Skin epidermis (tissue), 12 donors: ENCODE data around the gene APBA1.

Experiments used
- H3K27ac ChIP-seq, 21 experiments: fragments of 200-600 bp; sonication (generic) in 11 of 21; one replicate each; pipeline ENCODE4 v1.5.0; 2020; ENCODE audit warnings: mild to moderate bottlenecking in 3 of 21, inconsistent platforms in 2 of 21, moderate library complexity in 2 of 21
- H3K4me3 ChIP-seq, 7 experiments: fragments of 200-600 bp; sonication (generic) in 2 of 7; one replicate each; pipeline ENCODE4 v1.5.0; 2020; ENCODE audit warnings: inconsistent platforms in 2 of 7, mild to moderate bottlenecking in 2 of 7, moderate library complexity in 1 of 7

APBA1 gene

DNA sequence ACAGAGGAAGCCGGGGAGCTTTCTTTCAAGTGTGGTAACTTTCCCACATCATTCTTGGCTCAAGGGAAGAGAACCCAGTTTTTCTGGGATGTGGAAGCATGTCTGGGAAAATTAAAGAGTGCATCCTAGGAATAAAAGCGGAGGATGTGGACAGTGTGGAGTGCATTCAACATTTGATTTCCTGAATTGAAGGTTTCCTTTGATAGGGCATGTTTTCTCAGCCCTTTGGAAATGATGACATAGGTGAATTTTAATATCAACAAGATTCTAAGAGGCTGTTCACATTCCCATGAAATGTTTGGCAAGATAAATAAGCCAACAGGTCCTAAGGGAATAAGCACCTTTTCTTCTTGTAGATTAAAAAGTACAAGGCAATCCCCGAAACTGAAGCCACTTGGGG, 283.6 kb downstream of the APBA1 start:
- Histone ChIP-seq H3K4me3 (no peak overlapping the region), H3K27ac (no peak overlapping the region)

DNA sequence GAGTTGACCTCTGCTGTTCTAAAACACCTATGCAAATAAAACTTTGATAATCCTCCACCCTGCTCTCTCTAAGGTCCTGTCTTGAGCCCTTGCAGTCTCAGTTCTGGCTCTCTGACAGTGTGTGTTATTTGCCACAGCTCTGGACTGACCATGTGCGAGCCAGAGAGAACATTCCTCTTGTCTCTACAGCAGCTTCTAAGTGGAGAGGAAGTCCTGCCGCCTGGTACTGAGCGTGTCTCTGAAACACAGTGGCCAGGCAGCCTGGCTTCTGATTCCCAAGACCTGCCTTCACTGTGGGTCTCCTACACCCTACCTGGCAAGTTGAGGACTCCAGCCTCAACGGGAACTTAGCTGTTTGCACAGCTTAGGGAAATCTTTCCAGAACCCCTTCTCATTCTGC, 285.5 kb downstream of the APBA1 start:
- Histone ChIP-seq H3K4me3 (no peak overlapping the region), H3K27ac (no peak overlapping the region)

DNA sequence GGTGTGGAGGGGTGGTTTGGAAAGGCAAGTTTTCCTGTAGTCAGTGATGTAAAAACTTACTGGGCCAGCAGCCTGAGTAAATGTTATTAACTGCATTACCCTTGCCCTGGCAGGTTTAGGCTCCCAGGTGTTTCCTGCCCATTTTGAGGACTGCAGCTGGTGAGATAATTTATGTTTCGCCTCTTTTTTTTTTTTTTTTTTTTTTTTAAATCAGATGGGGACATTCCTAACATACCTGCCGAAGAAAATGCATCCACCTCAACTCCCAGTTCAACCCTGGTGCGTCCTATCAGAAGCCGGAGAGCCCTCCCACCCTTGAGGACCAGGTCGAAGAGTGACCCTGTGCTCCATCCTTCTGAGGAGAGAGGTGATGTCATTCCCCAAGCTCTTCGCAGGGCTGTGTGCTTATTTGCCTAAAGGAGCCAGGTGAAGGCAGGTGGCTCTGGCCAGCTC, 286.6 kb downstream of the APBA1 start:
- no peak overlapping the region for H3K27ac ChIP-seq

DNA sequence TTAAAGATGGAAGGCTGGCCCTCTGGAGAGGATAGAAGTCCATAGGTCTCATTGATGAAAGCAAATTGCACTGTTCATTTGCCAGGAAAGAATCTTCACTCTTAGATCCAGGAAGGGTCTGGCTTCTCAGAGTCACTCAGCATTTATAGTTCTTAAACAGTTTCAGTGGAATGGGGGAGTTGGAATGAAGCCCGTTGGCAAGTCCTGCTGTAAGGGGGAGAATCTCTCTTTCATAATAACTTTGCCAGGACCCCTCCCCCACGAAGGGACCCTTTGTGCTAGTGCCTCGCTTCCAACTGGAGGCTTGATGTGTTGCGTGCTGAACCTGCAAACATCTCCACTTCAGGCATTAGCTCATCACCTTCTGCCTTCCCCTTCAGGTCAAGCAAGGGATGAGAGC, 290.0 kb downstream of the APBA1 start:
- Histone ChIP-seq H3K27ac (no peak overlapping the region), H3K4me3 (no peak overlapping the region)

More for the DNA sequence above, 286.6 kb downstream of the APBA1 start:
- H3K4me3 ChIP-seq, result no peak overlapping the region

DNA sequence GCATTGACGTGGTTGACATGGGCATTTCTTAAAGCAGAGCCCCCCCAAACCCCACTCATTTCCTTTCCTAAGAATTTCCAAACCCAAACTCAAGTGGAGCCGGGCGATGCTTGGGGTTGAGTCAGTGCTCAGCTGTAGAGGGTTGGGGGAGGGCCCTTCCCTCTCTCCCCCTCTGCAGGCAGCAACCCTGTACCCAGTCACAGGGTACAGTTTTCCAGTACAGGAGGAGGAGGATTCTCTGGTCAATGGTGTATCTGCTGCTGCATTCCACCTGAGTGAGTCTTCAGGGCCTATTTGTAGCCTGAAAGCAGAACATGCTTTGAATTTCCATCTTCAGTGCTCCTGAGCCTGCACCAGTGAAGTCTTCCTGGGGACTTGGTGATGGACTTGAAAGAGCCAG, 291.4 kb downstream of the APBA1 start:
- Histone ChIP-seq H3K4me3 (no peak overlapping the region), H3K27ac (no peak overlapping the region)

DNA sequence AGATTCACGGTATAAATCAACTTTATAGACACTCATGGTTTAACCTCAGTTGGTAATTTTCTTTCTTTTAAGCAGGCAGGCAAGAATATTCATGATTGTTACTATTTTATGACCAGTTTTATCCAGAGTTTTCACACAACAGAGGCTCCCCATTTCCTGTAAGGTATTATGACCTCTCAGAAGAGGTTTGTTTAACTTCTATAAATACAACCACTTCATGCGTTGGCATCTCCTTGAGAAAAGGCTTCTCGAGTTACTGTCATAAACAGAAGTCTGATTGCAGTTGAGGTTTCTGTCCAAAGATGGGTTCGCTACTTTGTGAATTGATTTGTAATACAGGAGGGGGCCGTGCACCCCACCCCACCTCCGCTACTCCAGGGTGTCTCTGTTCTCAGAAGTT, 291.9 kb downstream of the APBA1 start:
- Histone ChIP-seq H3K4me3 (no peak overlapping the region), H3K27ac (no peak overlapping the region)

DNA sequence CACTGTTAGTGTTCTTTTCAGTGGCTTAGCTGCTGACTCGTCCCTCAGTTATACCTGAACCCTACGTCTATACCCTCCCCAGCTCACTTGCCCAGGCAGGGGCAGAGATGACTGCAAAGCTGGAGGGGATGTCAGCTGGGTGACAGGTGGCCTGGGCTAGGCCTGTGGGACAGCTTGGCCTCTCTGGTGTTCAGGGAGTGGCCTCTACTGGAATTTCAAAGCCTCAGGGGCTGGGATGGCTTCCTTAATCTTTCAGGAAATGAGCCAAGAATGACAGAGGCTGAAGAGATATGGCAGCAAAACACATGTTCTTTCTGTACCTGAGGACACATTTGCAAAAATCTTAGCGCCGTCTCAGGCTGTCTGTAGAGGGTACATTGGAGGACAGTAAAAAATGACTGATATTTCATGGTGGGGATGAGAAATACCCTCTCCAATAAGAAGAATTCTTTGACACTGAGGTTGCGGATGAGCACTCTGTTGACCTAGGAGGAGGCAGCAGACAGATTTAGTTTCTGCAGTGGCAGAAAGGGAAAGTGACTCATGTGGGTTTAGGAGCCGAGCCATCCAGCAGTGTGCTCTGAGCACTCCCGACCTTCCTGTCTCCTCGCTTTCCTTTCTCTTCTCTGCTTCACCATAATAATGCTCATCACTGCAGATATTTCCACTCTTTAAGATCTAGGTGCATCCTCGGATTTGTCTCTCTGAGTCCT, 292.7 kb downstream of the APBA1 start:
- H3K27ac ChIP-seq, result no peak overlapping the region
- H3K4me3 ChIP-seq, result no peak overlapping the region

DNA sequence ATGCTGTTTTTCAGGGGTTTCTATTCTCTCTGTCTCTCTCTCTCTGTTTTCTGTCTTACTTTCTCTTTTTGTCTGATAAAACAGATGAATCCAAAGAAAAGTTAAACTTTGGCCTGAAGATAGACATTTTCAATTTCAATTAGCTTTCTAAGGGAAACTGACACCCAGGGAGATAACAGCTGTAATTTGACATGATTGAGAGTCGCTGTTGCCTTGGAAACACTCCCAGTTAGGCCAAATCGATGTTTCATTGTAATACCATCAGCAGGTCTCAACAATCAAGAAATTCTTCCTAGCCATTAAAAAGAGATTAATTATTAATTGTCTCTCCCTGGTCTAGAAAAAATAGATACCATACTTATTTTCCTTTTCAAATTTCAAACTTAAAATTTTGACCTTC, 294.2 kb downstream of the APBA1 start:
- no peak overlapping the region for H3K27ac ChIP-seq
- no peak overlapping the region for H3K4me3 ChIP-seq
